ENCODE measurements around the gene SLC39A11.
A peak's percentile ranks its signal among the peaks of the same experiment; 100 is the strongest.

Gene SLC39A11

DNA sequence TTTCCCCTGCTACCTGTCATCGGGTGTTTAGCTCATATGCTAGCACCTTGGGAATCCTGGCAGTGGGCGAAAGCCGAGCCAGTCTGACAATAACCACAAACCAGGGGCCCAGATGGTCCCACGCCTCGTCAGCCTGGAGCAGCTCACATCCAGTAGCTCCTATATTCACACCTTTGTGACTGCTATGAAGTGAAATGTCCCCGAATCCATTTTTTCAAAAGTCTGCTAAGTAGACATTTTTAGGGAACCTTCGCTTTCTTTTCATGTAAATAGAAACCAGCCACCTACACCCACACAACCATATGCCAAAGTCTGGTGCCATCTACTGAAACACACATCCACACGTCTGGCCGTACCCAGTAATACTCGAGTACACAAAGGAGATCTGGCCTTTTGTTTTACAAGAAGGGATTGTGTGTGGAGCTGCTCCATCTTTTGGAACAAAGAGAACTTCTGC is 176.8 kb downstream of the SLC39A11 start:
- peaks cover 10% of the 10 kb centered on the region for H3K27me3 Mint-ChIP-seq (ENCODE audit: low read depth, poor library complexity)
- TF ChIP-seq, protein P1, sequence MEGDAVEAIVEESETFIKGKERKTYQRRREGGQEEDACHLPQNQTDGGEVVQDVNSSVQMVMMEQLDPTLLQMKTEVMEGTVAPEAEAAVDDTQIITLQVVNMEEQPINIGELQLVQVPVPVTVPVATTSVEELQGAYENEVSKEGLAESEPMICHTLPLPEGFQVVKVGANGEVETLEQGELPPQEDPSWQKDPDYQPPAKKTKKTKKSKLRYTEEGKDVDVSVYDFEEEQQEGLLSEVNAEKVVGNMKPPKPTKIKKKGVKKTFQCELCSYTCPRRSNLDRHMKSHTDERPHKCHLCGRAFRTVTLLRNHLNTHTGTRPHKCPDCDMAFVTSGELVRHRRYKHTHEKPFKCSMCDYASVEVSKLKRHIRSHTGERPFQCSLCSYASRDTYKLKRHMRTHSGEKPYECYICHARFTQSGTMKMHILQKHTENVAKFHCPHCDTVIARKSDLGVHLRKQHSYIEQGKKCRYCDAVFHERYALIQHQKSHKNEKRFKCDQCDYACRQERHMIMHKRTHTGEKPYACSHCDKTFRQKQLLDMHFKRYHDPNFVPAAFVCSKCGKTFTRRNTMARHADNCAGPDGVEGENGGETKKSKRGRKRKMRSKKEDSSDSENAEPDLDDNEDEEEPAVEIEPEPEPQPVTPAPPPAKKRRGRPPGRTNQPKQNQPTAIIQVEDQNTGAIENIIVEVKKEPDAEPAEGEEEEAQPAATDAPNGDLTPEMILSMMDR (IDR thresholded peaks at IDR 0.05) = no peak
- H3K9me3 Mint-ChIP-seq = peaks cover 13% of the 10 kb centered on the region
- DNase-seq = no peak
- peaks cover 10% of the 10 kb centered on the region for H3K36me3 Mint-ChIP-seq (ENCODE audit: low read depth)
- no peak overlapping the region for H3K4me3 Mint-ChIP-seq
- H3K27ac Mint-ChIP-seq = no peak overlapping the region
- peaks cover 8% of the 10 kb centered on the region for H3K4me1 Mint-ChIP-seq

DNA sequence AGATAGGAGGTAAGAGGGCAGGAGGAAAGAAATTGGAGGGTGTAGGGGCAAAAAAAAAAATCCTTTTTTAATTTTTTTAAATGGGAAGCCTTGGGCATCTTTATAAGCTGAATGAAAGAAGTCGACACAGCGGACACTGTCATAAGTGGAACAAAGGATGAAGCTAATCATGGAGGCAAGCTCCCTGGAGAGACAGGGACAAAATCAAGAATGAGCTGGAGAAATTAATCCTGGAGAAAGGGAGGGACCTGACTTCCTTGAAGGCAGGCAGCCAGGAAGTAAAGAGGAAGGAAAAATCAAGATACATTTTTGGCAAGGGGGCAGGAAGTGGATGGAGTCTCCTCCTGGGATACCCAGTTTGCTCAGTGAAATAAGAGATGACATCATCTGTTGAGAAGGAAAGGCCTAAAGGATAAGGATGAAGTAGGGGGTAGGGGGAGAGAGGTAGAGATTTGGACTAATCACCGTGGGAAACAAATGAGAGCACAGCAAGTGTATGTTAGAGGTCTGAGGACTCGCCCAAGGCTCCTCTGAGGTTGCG is 179.3 kb downstream of the SLC39A11 start:
- no peak for DNase-seq
- H3K4me3 Mint-ChIP-seq = no peak overlapping the region
- H3K9me3 Mint-ChIP-seq = peaks cover 13% of the 10 kb centered on the region
- H3K27me3 Mint-ChIP-seq (ENCODE audit: low read depth, poor library complexity) = peaks cover 10% of the 10 kb centered on the region
- H3K4me1 Mint-ChIP-seq = peaks cover 7% of the 10 kb centered on the region
- TF ChIP-seq, protein P1 (IDR thresholded peaks at IDR 0.05) = no peak
- peaks cover 10% of the 10 kb centered on the region for H3K36me3 Mint-ChIP-seq (ENCODE audit: low read depth)
- H3K27ac Mint-ChIP-seq = no peak overlapping the region

DNA sequence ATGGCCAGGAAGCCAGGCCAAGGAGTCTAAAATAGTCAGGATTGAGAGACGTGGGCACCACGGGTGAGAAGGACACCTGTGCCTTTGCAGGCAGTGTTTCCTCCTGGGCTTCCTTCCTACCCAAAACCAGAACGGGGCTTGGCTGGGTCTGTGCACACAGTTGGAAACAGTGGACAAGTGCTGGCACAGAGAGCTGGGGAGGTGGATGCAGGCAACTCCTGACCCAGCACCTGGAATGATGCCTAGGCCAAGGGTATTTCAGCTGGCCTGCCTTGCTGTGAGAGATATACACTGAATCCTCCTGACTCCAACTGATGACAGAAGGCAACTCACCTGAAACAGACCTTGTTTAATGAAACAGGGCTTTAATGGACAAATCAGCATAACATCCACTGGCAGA is 186.2 kb downstream of the SLC39A11 start:
- no peak overlapping the region for H3K27ac Mint-ChIP-seq
- H3K27me3 Mint-ChIP-seq (ENCODE audit: low read depth, poor library complexity) = peaks cover 3% of the 10 kb centered on the region
- H3K36me3 Mint-ChIP-seq (ENCODE audit: low read depth) = peaks cover 2% of the 10 kb centered on the region
- peaks cover 2% of the 10 kb centered on the region for H3K9me3 Mint-ChIP-seq
- no peak overlapping the region for H3K4me3 Mint-ChIP-seq
- DNase-seq = no peak
- TF ChIP-seq, protein P1 (IDR thresholded peaks at IDR 0.05) = no peak
- peaks cover 18% of the 10 kb centered on the region for H3K4me1 Mint-ChIP-seq

DNA sequence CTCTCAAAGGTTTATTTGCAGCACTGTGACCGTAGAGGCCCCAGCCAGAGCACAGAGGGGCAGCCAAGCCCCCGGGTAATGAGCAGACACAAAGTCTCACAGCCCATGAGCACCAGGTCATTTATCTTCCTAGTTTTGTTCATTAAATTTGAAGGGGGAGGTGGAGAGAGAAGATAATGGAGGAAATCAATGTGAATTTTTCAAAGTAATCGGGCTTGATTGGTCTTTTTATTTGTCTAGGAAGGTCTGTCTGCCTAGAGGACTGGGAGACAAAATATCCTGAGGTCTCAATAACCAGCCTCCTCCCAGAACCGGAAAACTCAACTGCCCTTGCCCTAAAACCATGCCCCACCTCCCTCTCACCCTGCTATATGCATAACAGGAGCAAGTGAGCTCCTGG is 189.0 kb downstream of the SLC39A11 start:
- peaks cover 7% of the 10 kb centered on the region for H3K27me3 Mint-ChIP-seq (ENCODE audit: low read depth, poor library complexity)
- no peak for DNase-seq
- H3K4me3 Mint-ChIP-seq = no peak overlapping the region
- peaks cover 4% of the 10 kb centered on the region for H3K9me3 Mint-ChIP-seq
- peaks cover 5% of the 10 kb centered on the region for H3K36me3 Mint-ChIP-seq (ENCODE audit: low read depth)
- TF ChIP-seq, protein P1 (IDR thresholded peaks at IDR 0.05) = no peak
- H3K27ac Mint-ChIP-seq = peak overlapping the region; percentile 2
- H3K4me1 Mint-ChIP-seq = peaks cover 40% of the 10 kb centered on the region

DNA sequence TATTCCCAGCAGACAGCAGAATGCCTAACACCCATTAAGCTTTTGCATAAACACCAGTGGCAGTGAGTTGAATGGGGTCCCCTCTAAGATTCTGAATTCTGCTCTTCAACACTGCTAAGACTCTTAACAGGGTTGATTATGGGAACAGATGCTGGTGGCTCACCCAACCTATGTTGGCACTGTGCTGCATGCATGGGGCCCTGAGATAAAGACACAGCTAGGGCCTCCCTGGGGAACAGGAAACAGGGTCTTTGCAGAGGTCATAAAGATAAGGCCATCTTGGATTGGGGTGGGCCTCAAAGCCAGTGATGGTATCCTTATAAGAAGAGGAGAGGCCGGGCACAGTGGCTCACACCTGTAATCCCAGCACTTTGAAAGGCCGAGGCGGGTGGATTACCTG is 190.8 kb downstream of the SLC39A11 start:
- peaks cover 44% of the 10 kb centered on the region for H3K4me1 Mint-ChIP-seq
- DNase-seq = no peak
- H3K27ac Mint-ChIP-seq = peak overlapping the region; percentile 21
- H3K9me3 Mint-ChIP-seq = peaks cover 4% of the 10 kb centered on the region
- TF ChIP-seq, protein P1 (IDR thresholded peaks at IDR 0.05) = no peak
- H3K27me3 Mint-ChIP-seq (ENCODE audit: low read depth, poor library complexity) = peaks cover 7% of the 10 kb centered on the region
- peaks cover 5% of the 10 kb centered on the region for H3K36me3 Mint-ChIP-seq (ENCODE audit: low read depth)
- no peak overlapping the region for H3K4me3 Mint-ChIP-seq

DNA sequence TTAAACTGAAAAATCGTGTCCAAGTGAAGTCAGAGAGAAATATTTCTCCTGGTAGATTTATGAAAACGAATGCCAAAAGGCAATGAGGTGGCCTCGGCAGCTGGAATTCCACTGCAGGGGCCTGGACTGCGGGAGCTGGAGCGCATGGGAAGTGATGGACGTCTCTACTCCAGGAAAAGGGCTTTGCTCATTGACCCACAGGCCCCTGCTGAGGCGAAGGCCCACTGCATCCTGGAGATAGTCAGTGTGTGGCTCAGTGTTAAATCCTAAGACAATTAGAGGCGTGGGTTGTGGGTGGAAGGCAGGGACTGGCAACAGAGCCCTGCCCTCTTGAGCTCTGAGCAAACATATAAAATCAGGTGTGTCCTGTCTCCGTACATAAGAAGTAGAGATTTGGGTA is 191.4 kb downstream of the SLC39A11 start:
- no peak overlapping the region for H3K27ac Mint-ChIP-seq
- H3K4me1 Mint-ChIP-seq = peaks cover 44% of the 10 kb centered on the region
- H3K9me3 Mint-ChIP-seq = peaks cover 4% of the 10 kb centered on the region
- H3K4me3 Mint-ChIP-seq = peak overlapping the region; percentile 5
- TF ChIP-seq, protein P1 (IDR thresholded peaks at IDR 0.05) = no peak
- H3K36me3 Mint-ChIP-seq (ENCODE audit: low read depth) = peaks cover 5% of the 10 kb centered on the region
- peaks cover 7% of the 10 kb centered on the region for H3K27me3 Mint-ChIP-seq (ENCODE audit: low read depth, poor library complexity)
- DNase-seq = peak; percentile 18
